Adrenal gland (tissue), 12 donors: ENCODE measurements around the gene MTCH1. TPM values are rescaled to one million over a fixed set of nuclear protein-coding genes. Genes with fewer than 3 reads are reported as not detected.

Experiments used
- DNase-seq, 7 donors: peaks; one replicate each; pipeline ENCODE4 v3.0.0-alpha.2; 2019 to 2020
- H3K27ac ChIP-seq, 5 donors: fragments of 200-600 bp; sonication (generic) in 4 of 5; 1 replicate in 3 of 5; 2 replicates in 2 of 5; pipeline versions ENCODE4 v1.5.1 to v1.8.0; 2016 to 2020; ENCODE audit warnings: mild to moderate bottlenecking in 1 of 5
- H3K27me3 ChIP-seq: fragments of 200-600 bp; 2 replicates; pipeline ENCODE4 v1.8.0; 2021
- H3K36me3 ChIP-seq, 2 donors: fragments of 200-600 bp; replicated peaks in 1 of 2; 1 replicate in 1 of 2; 2 replicates in 1 of 2; pipeline versions ENCODE4 v1.5.1 to v1.8.0; 2018 to 2022
- H3K4me1 ChIP-seq, 2 donors: fragments of 200-600 bp; replicated peaks in 1 of 2; 1 replicate in 1 of 2; 2 replicates in 1 of 2; pipeline versions ENCODE4 v1.5.1 to v1.8.0; 2018 to 2021
- H3K4me3 ChIP-seq, 4 donors: fragments of 200-600 bp; sonication (generic) in 3 of 4; one replicate each; pipeline ENCODE4 v1.5.1; 2016 to 2018
- H3K9me3 ChIP-seq, 3 donors: fragments of 200-600 bp; sonication (generic) in 1 of 3; replicated peaks in 1 of 3; 1 replicate in 2 of 3; 2 replicates in 1 of 3; pipeline versions ENCODE4 v1.5.1 to v1.8.0; 2016 to 2021
- CTCF ChIP-seq, 6 experiments: fragments of 450-650 bp in 4 of 6; fragments of 200-600 bp in 2 of 6; sonication (generic) in 1 of 6; IDR thresholded peaks; 1 replicate in 5 of 6; 2 replicates in 1 of 6; pipeline versions ENCODE4 v1.5.1 to v1.8.0; 2016 to 2021; ENCODE audit warnings: antibody characterized with exemption in 6 of 6, mild to moderate bottlenecking in 2 of 6, moderate library complexity in 1 of 6
- POLR2A ChIP-seq, 2 donors: fragments of 450-650 bp; IDR thresholded peaks; one replicate each; pipeline ENCODE4 v1.6.1; 2017; ENCODE audit warnings: antibody characterized with exemption in 2 of 2, mild to moderate bottlenecking in 2 of 2, moderate library complexity in 1 of 2
- WGBS, 4 donors: extraction: QIAGEN DNeasy Blood & Tissue Kit in 2 of 4; methylation state at CpG; one replicate each; pipeline versions ENCODE4 v1.1.5 to v1.1.7; 2013 to 2017; 5-methylcytosine and 5-hydroxymethylcytosine counted together
- intact Hi-C, 2 donors: fragments of 100-400 bp; cut with DNase I; formaldehyde crosslinking; loops; one replicate each; pipeline versions ENCODE4 v1.14.1 to v1.15.0; 2022 to 2023
- polyA plus RNA-seq, 3 donors: library from polyadenylated mRNA; stranded (reverse); fragments of 200-250 nt in 2 of 3; fragments of 350-450 nt in 1 of 3; fragmentation: Illumina TruSeq in 1 of 3; extraction: RNeasy Lipid Tissue Mini Kit (QIAGEN cat#74804) in 1 of 3; gene quantifications; one replicate each; pipeline ENCODE4 v1.2.3, GENCODE V29; 2013 to 2014
- total RNA-seq, 9 donors: library from RNA; depleted of rRNA in 4 of 9; stranded (reverse); fragments of >200 nt in 4 of 9; fragments of 120-200 nt in 1 of 9; fragmentation: NEBNext Ultra II Directional in 1 of 9; extraction: Animal tissue kit (Norgen Biotek cat#: 25700) in 1 of 9; gene quantifications; one replicate each; pipeline versions ENCODE4 v1.1.0 to v1.2.4, GENCODE V29; 2013 to 2023
- donor health status: healthy with polysubstance abuse.
- donor health status: Bipolar disorder and iron deficiency.
- donor health status: DM: yes; HTN: yes; CAD: no.
- donor health status: DM: no; HTN: no; CAD: no.
- donor health status: DM: no; HTN: no; CAD: no.
- donor health status: DM: yes; HTN: yes; CAD: no.

The MTCH1 gene
- total and polyA plus RNA-seq, 12 donors, result 116 to 523 (median 338) TPM

DNA sequence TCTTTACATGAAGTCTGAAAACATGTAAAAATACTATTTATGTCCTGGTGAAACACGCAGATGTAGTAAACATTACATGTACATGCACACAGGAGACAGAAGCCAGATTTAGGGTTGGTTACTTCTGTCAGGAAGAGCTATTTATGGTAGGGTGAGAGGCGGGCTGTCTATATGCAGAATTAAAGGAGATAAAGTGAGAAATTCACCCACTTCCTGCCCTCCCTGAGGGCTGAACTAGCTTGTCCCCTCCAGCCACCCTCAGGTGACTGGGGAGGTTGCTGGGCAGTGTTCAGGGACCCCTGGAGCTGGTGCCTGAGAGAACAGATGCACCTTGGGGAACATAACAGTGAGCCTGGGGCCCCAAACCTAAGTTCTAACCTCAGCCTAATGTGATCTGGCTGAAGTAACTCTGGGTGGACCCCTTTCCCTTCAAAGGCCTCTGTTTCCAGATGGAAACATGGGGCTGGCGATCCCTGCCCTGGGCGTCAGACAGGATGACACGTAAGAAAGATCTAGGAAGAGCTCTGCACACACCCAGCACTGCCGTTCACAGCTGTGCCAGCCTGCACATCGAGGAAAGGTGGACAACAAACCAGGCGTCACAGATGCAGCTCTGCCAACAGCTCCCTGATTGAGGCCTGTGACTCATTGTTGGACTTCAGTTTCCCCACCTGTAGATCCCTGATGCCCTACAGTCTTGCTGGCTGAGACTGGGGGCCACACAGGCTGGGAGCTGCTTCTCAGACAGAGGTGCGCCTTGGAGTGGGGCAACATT lies 30.1 kb downstream of the MTCH1 start:
- Histone ChIP-seq H3K27me3 (no peaks in the 10 kb centered on the region), H3K4me1 (peaks cover 0 to 5% of the 10 kb centered on the region in 2 donors), H3K27ac (no peak overlapping the region), H3K36me3 (no peaks in the 10 kb centered on the region), H3K9me3 (no peaks in the 10 kb centered on the region), H3K4me3 (no peak overlapping the region)
- WGBS, 4 donors, result 64 to 81% (median 73%) methylated on average over 8 to 9 of the region's 9 CpGs
- DNase-seq, result peak in 4 of 7 donors; percentile 25 to 72 (median 52)
- intact Hi-C loops, result no loop called here
- TF ChIP-seq POLR2A (IDR thresholded peaks at IDR 0.05), result no peak
- no peak for TF ChIP-seq CTCF (IDR thresholded peaks at IDR 0.05)

DNA sequence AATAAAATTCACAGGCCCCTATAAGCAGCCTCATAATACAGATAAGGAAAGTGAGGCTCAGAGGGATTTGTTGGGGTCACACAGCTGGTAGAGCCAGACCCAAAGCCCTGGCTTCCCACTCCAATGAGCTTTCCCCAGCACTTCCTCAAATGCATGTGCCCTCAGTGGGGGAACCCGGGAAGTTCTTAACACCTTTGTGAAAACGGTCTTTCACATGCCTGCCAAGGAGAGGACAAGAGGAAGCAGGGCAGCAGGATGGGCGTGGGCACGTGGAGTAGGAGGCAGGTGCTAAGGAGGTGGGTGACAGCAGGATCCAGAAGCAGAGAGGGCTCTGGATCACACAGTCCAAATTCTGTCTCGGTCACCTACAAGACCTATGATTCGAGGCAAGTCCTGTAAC lies 30.9 kb downstream of the MTCH1 start:
- intact Hi-C loops, result no loop called here
- 63 to 76% (median 73%) methylated on average over 6 of the region's 6 CpGs for WGBS, 4 donors
- peak in 3 of 7 donors; percentile 2 to 37 (median 12) for DNase-seq
- no peaks in the 10 kb centered on the region for H3K36me3 ChIP-seq
- no peaks in the 10 kb centered on the region for H3K4me1 ChIP-seq
- no peak overlapping the region for H3K27ac ChIP-seq
- H3K4me3 ChIP-seq, result no peak overlapping the region
- H3K27me3 ChIP-seq, result no peaks in the 10 kb centered on the region
- no peak for TF ChIP-seq CTCF (IDR thresholded peaks at IDR 0.05)
- no peak for TF ChIP-seq POLR2A (IDR thresholded peaks at IDR 0.05)
- H3K9me3 ChIP-seq, result no peaks in the 10 kb centered on the region

DNA sequence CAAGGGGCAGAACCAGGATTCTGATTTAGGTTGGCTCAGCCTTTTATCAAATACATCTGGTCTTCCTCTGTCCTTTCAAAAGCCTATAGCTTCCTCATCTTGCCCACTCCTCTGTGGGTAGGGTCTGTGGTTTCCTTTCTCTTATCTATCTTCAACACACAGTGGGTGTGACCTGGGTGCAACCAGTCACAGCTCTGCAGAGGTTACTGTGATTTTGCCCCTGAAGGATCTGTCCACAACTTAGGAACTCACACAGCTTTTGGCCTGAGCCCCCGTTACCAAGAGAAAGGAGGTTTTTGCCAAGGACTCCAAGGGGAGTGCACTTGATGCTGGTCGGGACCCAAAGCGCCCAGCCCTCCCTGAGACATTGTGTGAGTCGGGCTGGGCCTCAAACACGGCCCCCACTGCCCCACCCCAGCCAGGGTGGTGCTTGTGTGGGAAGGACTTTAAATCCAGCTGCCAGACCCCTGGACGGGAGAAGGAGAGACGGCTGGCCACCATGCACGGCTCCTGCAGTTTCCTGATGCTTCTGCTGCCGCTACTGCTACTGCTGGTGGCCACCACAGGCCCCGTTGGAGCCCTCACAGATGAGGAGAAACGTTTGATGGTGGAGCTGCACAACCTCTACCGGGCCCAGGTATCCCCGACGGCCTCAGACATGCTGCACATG lies 31.6 kb downstream of the MTCH1 start, which contains the start of gene PI16:
PI16 (plus strand) TSS at position 477 of the 670 bp plus-strand sequence; CDS start at position 500, 23 bp downstream.
- no peaks in the 10 kb centered on the region for H3K36me3 ChIP-seq
- H3K9me3 ChIP-seq, result no peaks in the 10 kb centered on the region
- H3K4me1 ChIP-seq, result no peaks in the 10 kb centered on the region
- H3K27me3 ChIP-seq, result no peaks in the 10 kb centered on the region
- intact Hi-C loops, result no loop called here
- 73 to 82% (median 80%) methylated on average over 8 to 14 of the region's 14 CpGs; no CpG with 5 or more reads in 1 of the 4 donors for WGBS, 4 donors
- peak in 3 of 7 donors; percentile 8 to 31 (median 11) for DNase-seq
- no peak within 1 kb of the TSS for H3K4me3 ChIP-seq
- no peak within 1 kb of the TSS for H3K27ac ChIP-seq
- TF ChIP-seq CTCF (IDR thresholded peaks at IDR 0.05) (no peak), POLR2A (IDR thresholded peaks at IDR 0.05) (no peak)

DNA sequence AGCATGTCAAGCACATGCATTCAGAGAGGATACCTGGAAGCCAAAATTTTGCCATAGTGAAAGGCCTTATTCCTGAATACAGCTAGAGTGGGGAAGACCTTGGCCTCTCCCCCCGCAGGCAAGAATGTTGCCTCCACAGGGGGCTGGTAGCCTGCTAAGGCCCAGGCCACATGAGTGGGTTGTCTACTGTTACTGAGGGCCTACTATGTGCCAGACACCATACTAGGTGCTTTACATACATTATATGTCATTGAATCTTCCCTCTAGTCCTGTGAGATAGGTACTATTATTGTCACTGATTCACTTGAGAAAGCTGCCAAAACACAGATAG lies 32.1 kb downstream of the MTCH1 start:
- Histone ChIP-seq H3K27ac (no peak overlapping the region), H3K9me3 (no peaks in the 10 kb centered on the region), H3K36me3 (no peaks in the 10 kb centered on the region), H3K4me1 (no peaks in the 10 kb centered on the region), H3K4me3 (no peak overlapping the region), H3K27me3 (no peaks in the 10 kb centered on the region)
- 75 to 88% (median 87%) methylated on average over 1 of the region's 1 CpG for WGBS, 4 donors
- TF ChIP-seq POLR2A (IDR thresholded peaks at IDR 0.05) (no peak), CTCF (IDR thresholded peaks at IDR 0.05) (no peak)
- peak in 2 of 7 donors; percentile 6 to 11 for DNase-seq
- intact Hi-C loops, result no loop called here
